ENCODE results near the gene TIGD3. TPM values are rescaled to one million over a fixed set of nuclear protein-coding genes. Genes with fewer than 3 reads are reported as not detected.

The TIGD3 gene
- total and polyA plus RNA-seq, 9 of the 15 experiments (the other 6 are each of a cell fraction or from before 2014, with no cell fraction given): 0.06 to 1.3 (median 0.56) TPM

- TF ChIP-seq CTCFL (IDR thresholded peaks at IDR 0.05; ENCODE audit: borderline replicate concordance, insufficient read depth, low read depth, low read length, poor library complexity, severe bottlenecking): no peak
- no peak for TF ChIP-seq ZNF133 (CRISPR knock-in tag; IDR thresholded peaks at IDR 0.05)
- TF ChIP-seq GTF2B (IDR thresholded peaks at IDR 0.05; ENCODE audit: extremely low read depth, insufficient read length): no peak
- no peak for TF ChIP-seq MYNN (IDR thresholded peaks at IDR 0.05)
- TF ChIP-seq MYNN (CRISPR knock-in tag; IDR thresholded peaks at IDR 0.05): no peak
- no peak for TF ChIP-seq ZFX (CRISPR knock-in tag; IDR thresholded peaks at IDR 0.05)
- no peak for TF ChIP-seq NCOA4 (IDR thresholded peaks at IDR 0.05; ENCODE audit: partially characterized antibody)
- no peak for TF ChIP-seq EZH2 (IDR thresholded peaks at IDR 0.05; ENCODE audit: borderline replicate concordance, low read depth, low read length)
- no peak for TF ChIP-seq TSHZ1 (CRISPR knock-in tag; IDR thresholded peaks at IDR 0.05)
- TF ChIP-seq SMC3 (conservative IDR thresholded peaks at IDR 0.05; ENCODE audit: insufficient read depth, low read depth, low read length): no peak
- no peak for TF ChIP-seq NFIX (CRISPR knock-in tag; IDR thresholded peaks at IDR 0.05; ENCODE audit: low read depth)
- no peak for TF ChIP-seq E2F6 (IDR thresholded peaks at IDR 0.05; ENCODE audit: borderline replicate concordance in 1 of 2, extremely low read depth in 1 of 2, insufficient read depth in 1 of 2, insufficient read length in 1 of 2, low read depth in 1 of 2, low read length in 1 of 2, poor library complexity in 1 of 2, severe bottlenecking in 1 of 2)
- 0 out of 2 replicates have a peak, but pooled peaks have one; percentile 21 for TF ChIP-seq GABPB1 (CRISPR knock-in tag; IDR thresholded peaks at IDR 0.05)
- TF ChIP-seq SIN3B (IDR thresholded peaks at IDR 0.05; ENCODE audit: low read depth): no peak
- TF ChIP-seq STAT5A (IDR thresholded peaks at IDR 0.05; ENCODE audit: borderline replicate concordance, low read length): no peak
- no peak for TF ChIP-seq PURB (CRISPR knock-in tag; IDR thresholded peaks at IDR 0.05; ENCODE audit: low read depth)
- peak; percentile 45; the same call in 1 of the 2 replicates for TF ChIP-seq HDAC2 (IDR thresholded peaks at IDR 0.05)
- TF ChIP-seq ZNF589 (CRISPR knock-in tag; IDR thresholded peaks at IDR 0.05; ENCODE audit: low read depth): no peak
- no peak for TF ChIP-seq ZNF436 (CRISPR knock-in tag; IDR thresholded peaks at IDR 0.05)
- TF ChIP-seq FOXJ3 (CRISPR knock-in tag; IDR thresholded peaks at IDR 0.05): no peak
Measured at GRCh38 chr11:65362320-65362931, 7.9 kb downstream of the TIGD3 start (continued).
